Caki2 (cell line): ENCODE measurements around the gene MLF2. TPM values are rescaled to one million over a fixed set of nuclear protein-coding genes. Genes with fewer than 3 reads are reported as not detected.
"Not testable (repeated sequence)": the region's sequence is repeated elsewhere in the genome, so short reads cannot be mapped to it uniquely, and the experiment has no call there.

Experiments
- DNase-seq: peaks from one replicate; pipeline ENCODE4 v3.0.0-alpha.2; 2015; ENCODE audit warnings: low read depth
- in situ Hi-C: cut with HindIII; loops from 2 replicates; pipeline ENCODE4 v1.10.0; 2016; ENCODE audit warnings: low sequenced_read_pairs, low pct_unique_long_range_greater_than_20kb, mixed read lengths
- total RNA-seq: library from RNA; depleted of rRNA; stranded (reverse); fragments of >200 nt; shearing (Covaris generic); gene quantifications from 2 replicates; pipeline ENCODE4 v1.2.3, GENCODE V29; 2014; ENCODE audit warnings: low replicate concordance

Gene MLF2
- total RNA-seq, 1 experiment from 2014 or later, result 316 TPM

DNA sequence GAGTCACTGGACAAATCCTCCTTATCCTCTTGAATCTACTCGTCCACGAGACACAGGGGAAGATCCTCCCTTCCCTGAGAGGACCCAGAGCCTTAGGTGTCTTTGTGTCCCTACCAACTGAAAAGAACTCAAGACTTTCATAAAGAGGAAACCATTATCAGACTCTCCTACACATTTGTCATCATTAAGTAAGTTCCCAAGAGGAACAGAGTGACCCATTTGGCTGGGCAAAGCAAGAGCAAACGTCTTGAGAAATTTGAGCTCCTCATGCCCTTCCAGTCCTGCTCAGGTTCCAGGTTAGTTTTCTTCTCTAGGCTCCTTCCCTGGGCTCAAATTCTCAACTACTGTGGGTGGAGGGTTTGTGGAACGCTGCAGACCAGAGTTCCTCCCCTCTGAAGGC is 5.7 kb downstream of the MLF2 start:
- in situ Hi-C loops, result no loop called here

DNA sequence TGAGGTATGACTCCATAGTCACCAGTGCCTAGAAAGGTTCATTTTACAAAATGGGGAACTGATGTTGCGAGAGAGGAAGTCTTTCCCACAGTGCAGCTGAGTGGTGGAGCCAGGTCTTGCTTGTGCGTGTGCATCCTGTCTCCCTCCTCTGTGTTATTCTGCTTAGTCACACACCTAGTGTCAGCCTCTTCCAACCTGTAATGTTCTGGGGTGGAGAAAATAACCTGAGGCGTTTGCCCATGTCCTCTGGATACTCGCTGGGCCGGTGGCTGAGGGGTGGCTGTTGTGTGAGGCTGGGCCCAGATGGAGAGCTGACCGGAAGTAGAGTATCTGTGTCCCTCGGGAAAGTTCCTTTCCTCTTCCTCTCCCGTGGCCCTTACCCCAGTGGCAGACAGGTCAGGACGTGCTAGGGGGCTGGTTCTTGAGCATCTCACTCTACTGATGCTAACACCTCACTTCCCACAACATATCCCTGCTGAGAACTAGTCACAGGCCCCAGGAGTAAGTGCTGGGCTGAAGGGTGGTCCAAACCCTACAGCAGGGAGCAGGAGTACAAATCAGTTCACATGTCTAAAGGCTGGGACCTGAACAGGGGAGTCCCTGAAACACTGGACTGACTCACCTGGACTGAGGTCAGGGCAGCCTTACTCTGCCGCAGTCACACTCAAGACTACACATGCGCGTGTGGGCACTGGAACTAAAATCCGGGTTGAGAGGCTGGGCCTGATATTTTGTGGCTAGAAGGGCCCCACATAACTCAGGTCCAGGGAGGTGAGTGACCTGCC is 7.0 kb downstream of the MLF2 start:
- DNase-seq, result peak; percentile 40
- in situ Hi-C loops, result no loop called here

More for the DNA sequence above, 5.7 kb downstream of the MLF2 start:
- DNase-seq, result no peak

DNA sequence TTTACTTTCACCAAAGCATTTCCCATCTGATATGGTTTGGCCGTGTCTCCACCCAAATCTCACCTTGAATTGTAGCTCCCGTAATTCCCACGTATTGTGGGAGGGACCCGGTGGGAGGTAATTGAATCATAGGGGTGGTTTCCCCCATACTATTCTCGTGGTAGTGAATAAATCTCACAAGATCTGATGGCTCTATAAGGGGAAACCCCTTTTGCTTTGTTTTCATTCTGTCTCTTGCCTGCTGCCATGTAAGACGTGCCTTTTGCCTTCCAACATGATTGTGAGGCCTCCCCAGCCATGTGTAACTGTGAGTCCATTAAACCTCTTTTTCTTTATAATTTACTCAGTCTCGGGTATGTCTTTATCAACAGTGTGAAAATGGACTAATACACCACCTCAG is 9.6 kb downstream of the MLF2 start:
- in situ Hi-C loops, DNase-seq: not testable (repeated sequence)

DNA sequence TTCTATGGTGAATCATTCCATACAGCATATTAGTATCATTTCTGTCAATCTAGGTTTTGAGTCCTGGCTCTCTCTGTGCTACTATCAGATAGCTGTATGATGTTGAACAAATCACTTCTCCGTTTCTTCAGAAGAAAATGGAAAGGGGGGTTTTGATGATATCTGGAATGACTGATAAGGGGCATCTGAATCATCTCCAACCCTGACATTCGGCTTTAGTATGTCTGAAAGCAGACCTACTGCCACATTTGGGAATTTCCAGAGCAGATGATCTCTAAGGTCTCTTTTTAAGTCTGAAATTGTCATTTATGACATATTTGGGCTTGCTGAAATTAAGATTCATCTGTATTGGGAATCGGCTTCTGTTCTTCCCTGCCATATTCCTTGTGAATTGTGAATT is 10.1 kb downstream of the MLF2 start:
- in situ Hi-C loops, result no loop called here
- DNase-seq, result no peak

DNA sequence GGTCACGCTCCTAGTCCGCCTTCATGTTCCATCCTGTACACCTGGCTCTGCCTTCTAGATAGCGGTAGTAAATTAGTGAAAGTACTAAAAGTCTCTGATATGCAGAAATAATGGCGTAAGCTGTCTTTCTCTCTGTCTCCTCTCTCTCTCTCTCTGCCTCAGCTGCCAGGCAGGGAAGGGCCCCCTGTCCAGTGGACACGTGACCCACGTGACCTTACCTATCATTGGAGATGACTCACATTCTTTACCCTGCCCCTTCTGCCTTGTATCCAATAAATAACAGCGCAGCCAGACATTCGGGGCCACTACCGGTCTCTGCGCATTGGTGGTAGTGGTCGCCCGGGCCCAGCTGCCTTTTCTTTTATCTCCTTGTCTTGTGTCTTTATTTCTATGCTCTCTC is 10.9 kb downstream of the MLF2 start:
- DNase-seq, in situ Hi-C loops: not testable (repeated sequence)

DNA sequence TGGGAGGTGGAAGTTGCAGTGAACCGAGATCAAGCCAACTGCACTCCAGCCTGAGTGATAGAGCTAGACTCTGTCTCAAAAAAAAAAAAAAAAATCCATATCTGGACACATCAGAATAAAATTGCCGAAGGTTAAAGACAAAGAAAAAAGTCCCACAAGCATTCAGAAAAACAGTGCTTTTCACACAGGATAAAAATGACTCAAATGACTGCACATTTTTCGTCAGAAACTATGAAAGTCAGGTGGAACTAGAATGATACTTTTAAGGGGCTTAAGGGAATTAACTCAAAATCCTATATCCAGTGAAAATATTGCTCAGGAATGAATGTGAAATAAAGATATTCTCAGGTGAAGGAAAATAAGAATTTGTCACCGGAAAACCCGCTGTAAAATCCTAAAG is 16.2 kb downstream of the MLF2 start:
- DNase-seq, result no peak
- in situ Hi-C loops, result no loop called here

DNA sequence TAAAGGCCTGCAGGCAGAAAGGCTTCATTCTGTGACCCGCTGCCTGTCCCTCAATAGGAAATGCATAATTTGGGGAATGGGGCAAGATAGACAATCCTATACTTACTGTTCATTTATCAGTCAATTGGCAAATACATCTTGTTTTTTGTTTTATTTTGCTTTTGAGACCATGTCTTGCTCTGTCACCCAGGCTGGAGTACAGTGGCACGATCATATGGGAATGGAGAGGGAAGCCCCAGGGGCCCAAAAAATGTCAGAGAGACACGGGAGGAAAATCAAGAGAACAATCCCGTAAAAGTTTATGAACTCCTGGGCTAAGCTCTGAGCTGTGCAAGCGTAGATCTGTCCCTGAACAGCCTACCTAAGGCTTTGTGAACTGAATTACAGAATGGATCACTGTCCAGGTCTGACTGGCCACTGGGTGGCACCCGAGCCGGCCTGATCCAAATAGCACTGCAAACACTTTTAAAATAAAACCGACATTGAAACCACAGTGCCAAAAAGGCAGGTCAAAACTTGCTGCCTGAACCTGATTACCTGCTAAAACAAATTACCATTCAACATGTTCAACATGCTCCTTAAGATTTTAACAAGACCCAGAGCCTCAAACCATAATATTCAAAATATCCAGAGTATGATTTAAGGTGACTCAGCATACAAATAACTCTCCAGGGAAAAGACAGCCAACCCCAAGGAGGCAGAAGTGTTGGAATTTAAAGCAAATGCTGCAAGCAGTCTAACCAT is 17.3 kb downstream of the MLF2 start:
- peak; percentile 63 for DNase-seq
- in situ Hi-C loops, result no loop called here

DNA sequence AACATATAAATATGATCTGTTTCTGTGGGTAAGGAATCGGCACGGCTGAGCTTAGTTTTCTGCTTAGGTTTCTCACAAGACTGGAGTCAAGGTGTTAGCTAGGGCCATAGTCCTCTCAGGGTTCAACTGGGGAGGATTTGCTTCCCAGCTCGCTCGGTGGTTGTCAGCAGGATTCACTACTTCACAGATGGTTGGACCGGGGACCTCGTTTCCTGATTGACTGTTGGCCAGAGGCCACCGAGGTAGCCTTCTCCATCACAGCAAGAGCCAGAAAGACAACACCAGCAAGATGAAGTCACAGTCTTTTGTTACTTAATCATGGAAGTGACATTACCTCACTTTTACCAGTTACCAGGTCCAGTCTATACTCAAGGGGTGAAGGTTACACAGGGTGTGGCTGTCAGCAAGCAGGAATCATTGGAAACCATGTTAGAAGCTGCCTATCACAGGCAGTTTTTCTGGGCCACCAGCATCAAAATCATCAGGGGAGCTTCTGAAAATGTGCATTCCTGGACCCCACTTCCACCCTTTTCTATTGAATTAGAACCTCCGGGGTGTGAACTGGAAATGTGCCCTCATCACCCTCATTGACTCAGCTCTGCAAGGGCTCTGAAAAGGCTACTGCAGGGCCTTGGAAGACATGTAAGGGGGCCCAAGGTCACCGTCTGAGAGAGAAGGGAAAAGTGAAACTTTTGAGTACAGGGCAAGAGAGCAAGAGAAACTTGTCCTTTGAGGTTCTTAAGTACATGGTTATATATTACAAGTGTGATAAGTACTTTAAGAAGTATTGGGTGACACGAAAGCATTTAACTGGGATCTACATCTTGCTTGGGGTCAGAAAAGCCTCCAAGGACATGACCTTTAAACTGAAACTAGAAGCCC is 18.2 kb downstream of the MLF2 start:
- in situ Hi-C loops, result no loop called here
- DNase-seq, result no peak

DNA sequence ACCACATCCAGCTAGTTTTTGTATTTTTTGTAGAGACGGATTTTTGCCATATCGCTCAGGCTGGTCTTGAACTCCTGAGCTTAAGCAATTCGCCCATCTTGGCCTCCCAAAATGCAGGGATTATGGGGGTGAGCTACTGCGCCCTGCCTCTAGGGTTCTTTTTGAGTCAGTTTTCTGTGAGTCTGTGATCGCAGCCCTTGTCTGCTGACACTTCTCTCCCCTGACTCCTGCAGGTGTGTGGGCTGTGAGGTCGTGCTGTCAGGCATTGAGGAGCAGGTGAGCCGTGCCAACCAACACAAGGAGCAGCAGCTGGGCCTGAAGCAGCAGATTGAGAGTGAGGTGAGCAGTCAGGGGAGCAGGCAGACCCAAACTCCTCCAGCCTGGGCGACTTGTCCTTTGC is 22.8 kb downstream of the MLF2 start:
- in situ Hi-C loops, result no loop called here
- DNase-seq, result no peak

DNA sequence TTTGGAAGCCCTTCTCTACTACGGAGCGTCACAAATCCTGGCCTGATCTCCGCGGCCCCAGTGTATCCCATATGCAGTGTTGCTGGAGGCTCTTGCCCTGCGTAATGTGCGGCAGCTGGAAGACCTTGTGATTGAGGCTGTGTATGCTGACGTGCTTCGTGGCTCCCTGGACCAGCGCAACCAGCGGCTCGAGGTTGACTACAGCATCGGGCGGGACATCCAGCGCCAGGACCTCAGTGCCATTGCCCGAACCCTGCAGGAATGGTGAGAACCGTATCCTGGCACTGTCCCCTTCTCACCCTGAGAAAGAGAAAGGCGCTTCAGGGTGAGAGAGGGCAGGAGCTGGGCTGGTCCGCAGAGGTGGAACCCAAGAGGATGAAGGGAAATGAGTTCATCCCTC is 23.8 kb downstream of the MLF2 start:
- in situ Hi-C loops, result no loop called here

DNA sequence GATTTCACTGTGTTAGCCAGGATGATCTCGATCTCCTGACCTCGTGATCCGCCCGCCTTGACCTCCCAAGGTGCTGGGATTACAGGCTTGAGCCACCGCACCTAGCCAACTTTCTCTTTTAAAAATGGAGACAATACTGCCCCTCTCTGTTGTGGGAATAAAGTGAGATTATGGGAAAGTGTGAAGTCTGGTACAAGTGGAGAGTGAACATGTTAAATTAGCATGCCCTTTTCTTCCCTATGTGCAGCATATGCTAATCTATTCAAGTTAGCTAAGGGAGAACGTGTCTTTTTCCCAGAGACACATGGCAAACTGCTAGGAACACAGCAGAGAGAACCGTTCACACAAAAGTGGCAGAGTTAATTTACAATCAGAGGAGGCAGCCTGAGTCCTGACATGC is 27.6 kb downstream of the MLF2 start:
- DNase-seq, result no peak
- in situ Hi-C loops, result no loop called here

More for the DNA sequence above, 23.8 kb downstream of the MLF2 start:
- DNase-seq, result no peak

DNA sequence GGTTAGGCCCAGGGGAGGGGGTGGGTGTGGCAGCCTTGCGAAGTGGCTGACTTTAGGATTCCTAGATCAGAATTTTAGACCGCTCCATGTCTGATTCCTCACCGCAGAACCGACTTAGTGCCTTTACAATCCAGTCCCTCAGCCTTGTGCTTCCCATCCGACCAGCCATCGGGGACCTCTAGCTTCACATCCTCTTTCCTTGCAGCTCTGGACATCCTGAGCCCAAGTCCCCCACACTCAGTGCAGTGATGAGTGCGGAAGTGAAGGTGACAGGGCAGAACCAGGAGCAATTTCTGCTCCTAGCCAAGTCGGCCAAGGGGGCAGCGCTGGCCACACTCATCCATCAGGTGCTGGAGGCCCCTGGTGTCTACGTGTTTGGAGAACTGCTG is 28.5 kb downstream of the MLF2 start:
- in situ Hi-C loops, result no loop called here
- DNase-seq, result peak; percentile 48

DNA sequence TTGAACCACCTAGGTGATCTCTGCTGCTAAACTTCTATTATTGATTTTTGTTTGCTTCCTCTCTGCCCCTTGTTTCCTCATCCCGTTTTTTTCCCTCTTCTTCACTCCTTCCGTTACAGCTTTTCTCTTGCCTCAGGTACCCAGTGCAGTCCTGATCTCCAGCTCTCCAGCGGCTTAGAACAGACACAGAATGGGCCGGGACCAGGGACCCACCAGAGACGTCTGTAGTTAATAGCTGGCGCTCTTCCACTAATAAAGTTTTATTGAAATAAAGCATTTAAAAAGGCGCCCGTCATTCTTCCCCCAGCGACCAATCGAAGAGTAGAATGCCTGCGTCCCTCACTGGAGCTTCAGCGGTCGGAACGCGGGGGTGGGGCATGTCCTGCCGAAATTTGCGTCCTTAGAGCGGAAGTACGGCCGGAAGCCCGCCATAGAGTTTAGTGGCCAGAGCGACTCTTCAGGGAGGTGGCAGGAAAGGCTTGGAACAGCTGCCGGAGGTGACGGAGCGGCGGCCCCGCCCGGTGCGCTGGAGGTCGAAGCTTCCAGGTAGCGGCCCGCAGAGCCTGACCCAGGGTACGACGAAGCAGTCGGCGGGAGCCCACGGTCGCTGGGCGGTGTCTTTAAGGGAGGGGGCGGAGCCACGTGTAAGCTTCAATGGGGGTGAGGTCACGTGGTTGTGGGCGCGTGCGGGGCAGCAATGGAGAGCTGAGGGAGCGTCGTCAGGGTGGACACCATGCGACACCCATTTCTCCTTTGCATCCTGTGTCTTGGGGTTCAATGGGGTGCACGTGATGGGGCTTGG is 29.1 kb downstream of the MLF2 start, which contains the start of gene COPS7A:
Gene COPS7A (plus strand): TSS at position 440 of the 802 bp plus-strand sequence. CDS start 611 bp downstream, outside the sequence.
- in situ Hi-C loops, result no loop called here
- peak; percentile 99 for DNase-seq

DNA sequence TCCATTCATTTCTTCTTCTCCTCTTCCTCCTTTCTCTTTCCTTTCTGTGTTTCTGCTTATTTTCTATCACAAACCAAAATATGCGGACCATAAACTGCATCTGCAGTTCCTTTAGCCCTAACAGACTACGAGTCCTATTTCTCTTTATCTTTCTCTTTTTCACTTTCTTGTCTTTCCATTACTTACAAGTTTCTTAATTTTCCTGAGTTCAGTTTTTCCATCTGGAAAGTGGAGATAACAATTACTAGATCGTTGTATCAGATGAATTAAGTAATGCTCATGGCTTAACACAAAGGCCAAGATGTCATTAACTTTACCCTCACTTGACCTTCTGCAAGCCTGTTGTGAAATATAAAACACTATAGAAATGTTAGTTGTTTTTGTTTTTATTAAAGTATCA is 30.1 kb downstream of the MLF2 start:
- in situ Hi-C loops, result no loop called here

DNA sequence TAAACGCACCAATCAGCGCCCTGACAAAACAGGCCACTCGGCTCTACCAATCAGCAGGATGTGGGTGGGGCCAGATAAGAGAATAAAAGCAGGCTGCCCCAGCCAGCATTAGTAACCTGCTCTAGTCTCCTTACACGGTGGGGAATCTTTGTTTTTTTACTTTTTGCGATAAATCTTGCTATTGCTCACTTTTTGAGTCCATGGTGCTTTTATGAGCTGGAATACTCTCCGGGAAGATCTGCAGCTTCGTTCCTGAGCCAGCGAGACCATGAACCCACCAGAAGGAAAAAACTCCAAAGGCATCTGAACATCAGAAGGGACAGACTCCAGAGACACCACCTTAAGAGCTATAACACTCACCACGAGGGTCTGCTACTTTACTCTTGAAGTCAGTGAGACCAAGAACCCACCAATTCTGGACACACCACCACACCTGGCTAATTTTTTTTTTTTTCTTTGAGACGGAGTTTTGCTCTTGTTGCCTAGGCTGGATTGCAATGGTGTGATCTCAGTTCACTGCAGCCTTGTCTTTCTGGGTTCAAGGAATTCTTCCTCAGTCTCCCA is 36.0 kb downstream of the MLF2 start:
- no peak for DNase-seq

More for the DNA sequence above, 30.1 kb downstream of the MLF2 start:
- no peak for DNase-seq

DNA sequence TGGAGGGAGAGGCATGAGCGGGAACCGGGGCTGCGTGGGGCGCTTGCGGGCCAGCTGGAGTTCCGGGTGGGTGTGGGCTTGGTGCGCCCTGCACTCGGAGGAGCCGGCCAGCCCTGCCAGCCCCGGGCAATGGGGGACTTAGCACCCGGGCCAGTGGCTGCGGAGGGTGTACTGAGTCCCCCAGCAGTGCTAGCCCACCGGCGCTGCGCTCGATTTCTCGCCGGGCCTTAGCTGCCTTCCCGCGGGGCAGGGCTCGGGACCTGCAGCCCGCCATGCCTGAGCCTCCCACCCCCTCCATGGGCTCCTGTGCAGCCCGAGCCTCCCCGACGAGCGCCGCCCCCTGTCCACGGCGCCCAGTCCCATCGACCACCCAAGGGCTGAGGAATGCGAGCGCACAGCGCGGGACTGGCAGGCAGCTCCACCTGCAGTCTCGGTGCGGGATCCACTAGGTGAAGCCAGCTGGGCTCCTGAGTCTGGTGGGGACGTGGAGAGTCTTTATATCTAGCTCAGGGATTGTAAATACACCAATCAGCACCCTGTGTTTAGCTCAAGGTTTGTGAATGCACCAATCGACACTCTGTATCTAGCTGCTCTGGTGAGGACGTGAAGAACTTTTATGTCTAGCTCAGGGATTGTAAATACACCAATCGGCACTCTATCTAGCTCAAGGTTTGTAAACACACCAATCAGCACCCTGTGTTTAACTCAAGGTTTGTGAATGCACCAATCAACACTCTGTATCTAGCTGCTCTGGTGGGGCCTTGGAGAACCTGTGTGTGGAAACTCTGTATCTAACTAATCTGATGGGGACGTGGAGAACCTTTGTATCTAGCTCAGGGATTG is 36.7 kb downstream of the MLF2 start:
- DNase-seq, in situ Hi-C loops: not testable (repeated sequence)

More for the DNA sequence above, 36.0 kb downstream of the MLF2 start:
- in situ Hi-C loops, result no loop called here

DNA sequence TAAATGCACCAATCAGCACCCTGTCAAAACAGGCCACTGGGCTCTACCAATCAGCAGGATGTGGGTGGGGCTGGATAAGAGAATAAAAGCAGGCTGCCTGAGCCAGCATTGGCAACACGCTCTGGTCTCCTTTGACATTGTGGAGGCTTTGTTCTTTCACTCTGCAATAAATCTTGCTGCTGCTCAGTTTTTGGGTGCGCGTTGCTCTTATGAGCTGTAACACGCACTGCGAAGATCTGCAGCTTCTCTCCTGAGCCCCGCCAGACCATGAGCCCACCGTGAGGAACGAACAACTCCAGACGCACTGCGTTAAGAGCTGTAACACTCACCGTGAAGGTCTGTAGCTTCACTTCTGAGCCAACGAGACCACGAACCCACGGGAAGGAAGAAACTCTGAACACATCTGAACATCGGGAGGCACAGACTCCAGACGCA is 44.0 kb downstream of the MLF2 start:
- DNase-seq, result no peak
- in situ Hi-C loops, result no loop called here
